NCI-H187 (cell line): Measurements from ENCODE around the gene NTSR1.
A peak's percentile ranks its signal among the peaks of the same experiment; 100 is the strongest.

Experiments
- DNase-seq, 2 experiments: peaks; one replicate each; lab custom pipeline; 2025; lab: John Stamatoyannopoulos, UW

NTSR1 gene

GRCh38 chr20:62708591-62709536, at the start of gene NTSR1:
NTSR1 (plus strand) TSS chr20:62708836; CDS start chr20:62709208, 372 bp downstream.
- DNase-seq = no peak

GRCh38 chr20:62659488-62660239, 49.0 kb upstream of the NTSR1 start:
- no peak for DNase-seq

GRCh38 chr20:62660240-62660615, 48.4 kb upstream of the NTSR1 start:
- no peak for DNase-seq

GRCh38 chr20:62660768-62661167, 47.9 kb upstream of the NTSR1 start:
- DNase-seq = no peak

- no peak for DNase-seq
Measured at GRCh38 chr20:62661647-62662046, 47.0 kb upstream of the NTSR1 start.

GRCh38 chr20:62662422-62662821, 46.2 kb upstream of the NTSR1 start:
- no peak for DNase-seq

GRCh38 chr20:62663145-62664018, 45.3 kb upstream of the NTSR1 start:
- no peak for DNase-seq

GRCh38 chr20:62664019-62664971, 44.3 kb upstream of the NTSR1 start:
- DNase-seq = no peak

GRCh38 chr20:62665153-62665754, 43.4 kb upstream of the NTSR1 start:
- no peak for DNase-seq

GRCh38 chr20:62665826-62666735, 42.6 kb upstream of the NTSR1 start:
- no peak for DNase-seq

GRCh38 chr20:62666736-62667529, 41.7 kb upstream of the NTSR1 start:
- no peak for DNase-seq

- DNase-seq = no peak
Measured at GRCh38 chr20:62667530-62668440, 40.9 kb upstream of the NTSR1 start.

GRCh38 chr20:62668441-62669027, 40.1 kb upstream of the NTSR1 start:
- peak; percentile 34 to 57 for DNase-seq

GRCh38 chr20:62669249-62669648, 39.4 kb upstream of the NTSR1 start:
- no peak for DNase-seq

- DNase-seq = no peak
Measured at GRCh38 chr20:62670156-62670555, 38.5 kb upstream of the NTSR1 start.

- no peak for DNase-seq
Measured at GRCh38 chr20:62670998-62671397, 37.6 kb upstream of the NTSR1 start.

GRCh38 chr20:62671765-62672164, 36.9 kb upstream of the NTSR1 start:
- DNase-seq = no peak
